ENCODE results near the gene KREMEN1.

GRCh38 chr22:29108137-29108536 is 35.3 kb downstream of the KREMEN1 start:
- TF ChIP-seq CEBPB (IDR thresholded peaks at IDR 0.05; ENCODE audit: low read depth, low read length) (peak; percentile 71), POLR2A (IDR thresholded peaks at IDR 0.05; ENCODE audit: low read depth, low read length) (no peak), CTCF (conservative IDR thresholded peaks at IDR 0.05; ENCODE audit: low read depth, low read length) (no peak), MXI1 (IDR thresholded peaks at IDR 0.05; ENCODE audit: borderline replicate concordance, low read depth, low read length) (no peak), RCOR1 (IDR thresholded peaks at IDR 0.05; ENCODE audit: insufficient replicate concordance, low read length) (no peak), CHD1 (IDR thresholded peaks at IDR 0.05; ENCODE audit: low read depth, low read length) (no peak), NFE2L2 (IDR thresholded peaks at IDR 0.05; ENCODE audit: low read depth, low read length) (no peak), RFX5 (IDR thresholded peaks at IDR 0.05; ENCODE audit: low read depth, low read length) (no peak), FOS (IDR thresholded peaks at IDR 0.05; ENCODE audit: low read depth, low read length) (no peak), MAFK (IDR thresholded peaks at IDR 0.05; ENCODE audit: low read depth, low read length) (no peak), USF2 (IDR thresholded peaks at IDR 0.05; ENCODE audit: low read depth, low read length) (no peak)
